GM19468 (cell line): ENCODE measurements around the gene SERGEF.

Experiments
- ATAC-seq: cut with Tn5 transposase; IDR thresholded peaks from one replicate; pipeline ENCODE4 v1.9.1; 2021; ENCODE audit warnings: mild to moderate bottlenecking, moderate library complexity, moderate number of reproducible peaks; ENCODE audit not compliant: unreplicated experiment; ENCODE audit errors: extremely low read depth

The SERGEF gene

GRCh38 chr11:17794981-17795380 lies 217.9 kb downstream of the SERGEF start:
- no peak for ATAC-seq

DNA sequence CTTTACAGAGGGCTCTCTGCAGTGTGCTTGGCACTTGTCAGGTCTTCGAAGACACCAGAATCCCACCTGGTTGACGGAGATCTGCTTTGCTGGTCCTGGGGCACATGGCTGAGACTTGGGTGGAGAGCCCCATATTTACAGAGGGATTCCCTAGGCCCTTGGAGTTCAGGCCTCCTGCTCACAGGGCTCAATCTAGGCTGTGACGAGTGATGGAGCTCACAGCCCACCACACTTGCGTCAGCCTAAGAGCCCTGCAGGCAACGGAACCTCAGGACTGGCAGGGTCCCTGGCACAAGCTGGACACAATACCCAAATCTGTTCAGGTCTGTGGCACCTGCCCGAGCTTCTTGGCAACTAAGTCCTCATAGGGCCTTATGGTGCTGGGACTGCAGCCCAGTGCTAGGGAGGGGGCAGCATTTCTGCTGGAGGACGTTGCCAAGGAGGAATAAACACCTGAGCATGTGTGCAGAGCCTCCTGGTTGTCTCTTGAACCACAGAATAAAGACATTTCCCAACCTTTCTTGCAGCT lies 219.1 kb downstream of the SERGEF start:
- ATAC-seq = no peak

- ATAC-seq = no peak
Measured at GRCh38 chr11:17792161-17792560, 220.7 kb downstream of the SERGEF start.

GRCh38 chr11:17791144-17791543 lies 221.7 kb downstream of the SERGEF start:
- ATAC-seq = no peak

GRCh38 chr11:17790453-17790852 lies 222.4 kb downstream of the SERGEF start:
- no peak for ATAC-seq

DNA sequence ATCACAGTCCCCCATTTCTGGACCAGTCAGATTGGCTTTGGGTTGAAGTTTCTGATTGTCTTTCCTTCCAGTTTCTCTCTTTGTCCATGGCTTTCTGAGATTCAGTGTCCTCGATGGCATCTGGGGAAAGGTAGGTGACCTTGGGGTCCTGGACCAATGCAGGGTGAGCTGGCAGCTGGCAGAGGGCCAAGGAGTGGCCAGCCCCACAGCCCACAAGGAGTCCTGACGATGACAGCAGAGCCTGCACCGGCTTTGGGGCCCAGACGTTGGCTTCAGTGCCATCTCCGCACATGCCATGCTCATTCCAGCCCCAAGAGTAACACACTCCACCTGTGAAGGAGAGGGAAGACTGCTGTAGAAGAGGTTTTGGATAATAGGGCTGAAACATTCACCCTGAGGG lies 224.8 kb downstream of the SERGEF start:
- no peak for ATAC-seq

- no peak for ATAC-seq
Measured at GRCh38 chr11:17786824-17787525, 225.9 kb downstream of the SERGEF start.

DNA sequence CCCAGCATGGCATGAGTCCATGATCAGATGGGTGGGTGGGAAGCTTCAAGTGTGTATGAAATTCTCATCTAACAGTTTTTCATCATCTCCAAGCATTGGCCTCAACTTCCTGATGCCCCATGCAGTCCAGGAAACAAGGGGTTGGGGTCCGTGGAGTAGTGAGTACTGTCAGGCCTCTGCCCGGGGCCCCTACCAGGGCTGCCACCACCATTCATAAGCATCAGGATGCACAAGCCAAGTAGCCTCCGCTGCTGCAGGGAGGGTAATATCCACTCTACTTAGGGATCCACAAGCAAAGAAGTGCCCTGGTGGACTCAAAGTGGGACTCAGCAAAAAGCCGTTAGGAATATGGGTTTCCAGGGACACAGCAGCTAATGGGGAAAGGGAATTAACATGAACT lies 229.0 kb downstream of the SERGEF start:
- no peak for ATAC-seq

GRCh38 chr11:17782603-17783337 lies 230.1 kb downstream of the SERGEF start:
- no peak for ATAC-seq

DNA sequence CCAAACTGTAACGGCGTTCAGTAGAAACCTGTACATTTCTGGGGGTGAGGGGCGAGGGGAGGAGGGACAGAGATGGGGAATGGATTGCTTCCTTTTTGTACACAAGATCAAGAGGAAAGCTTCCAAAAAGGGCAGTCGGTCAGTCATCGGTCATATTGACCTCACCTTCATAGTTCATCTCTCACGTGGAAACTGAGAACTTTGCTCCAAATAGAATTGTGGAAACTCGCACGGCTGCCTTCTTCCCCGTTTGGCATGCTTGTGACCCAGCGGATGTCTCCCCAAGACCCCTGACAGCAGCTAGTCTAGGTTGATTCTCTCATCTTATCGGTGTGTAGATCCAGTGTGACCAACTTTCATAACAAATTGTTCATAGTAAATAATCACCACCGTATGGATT lies 230.7 kb downstream of the SERGEF start:
- no peak for ATAC-seq

DNA sequence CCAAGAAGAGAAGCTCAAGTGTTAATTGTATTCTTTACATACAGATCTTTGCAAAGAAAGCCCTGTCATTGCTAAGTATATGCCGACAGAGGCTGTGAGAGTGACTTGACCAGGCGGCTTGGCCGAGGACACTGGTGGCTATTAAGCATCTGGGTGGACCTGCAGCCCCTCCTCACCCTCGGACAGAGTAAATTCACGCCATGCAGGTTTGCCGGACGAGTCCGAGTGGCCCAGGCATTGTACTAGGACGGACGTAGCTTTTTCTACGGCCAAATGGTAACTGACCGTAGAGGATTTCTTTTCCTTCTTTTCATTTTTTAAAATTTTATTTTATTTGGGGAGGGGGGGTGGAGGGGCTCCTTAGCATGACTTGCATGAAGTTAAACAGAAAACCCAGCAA lies 231.2 kb downstream of the SERGEF start:
- no peak for ATAC-seq

DNA sequence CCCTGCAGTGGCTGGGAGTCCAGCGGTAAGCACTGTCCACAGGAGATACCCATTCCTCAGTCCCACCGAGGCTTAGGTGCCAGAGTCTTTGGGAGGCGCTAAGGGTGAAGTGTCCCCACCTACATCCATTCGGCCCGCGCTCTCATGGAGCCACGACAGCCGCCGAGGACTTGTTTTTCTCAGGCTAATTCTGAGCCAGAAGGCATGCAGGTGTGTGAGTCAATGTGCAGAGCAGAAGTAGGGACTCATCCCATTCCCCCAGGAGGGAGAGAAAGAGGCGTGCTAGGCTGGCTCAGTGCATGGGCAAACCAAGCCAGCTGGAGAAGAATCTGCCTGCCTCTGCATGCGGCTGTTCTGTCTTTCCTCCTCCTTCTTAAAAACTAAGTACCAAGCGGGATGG lies 231.6 kb downstream of the SERGEF start:
- no peak for ATAC-seq

- no peak for ATAC-seq
Measured at GRCh38 chr11:17780668-17781067, 232.2 kb downstream of the SERGEF start.

DNA sequence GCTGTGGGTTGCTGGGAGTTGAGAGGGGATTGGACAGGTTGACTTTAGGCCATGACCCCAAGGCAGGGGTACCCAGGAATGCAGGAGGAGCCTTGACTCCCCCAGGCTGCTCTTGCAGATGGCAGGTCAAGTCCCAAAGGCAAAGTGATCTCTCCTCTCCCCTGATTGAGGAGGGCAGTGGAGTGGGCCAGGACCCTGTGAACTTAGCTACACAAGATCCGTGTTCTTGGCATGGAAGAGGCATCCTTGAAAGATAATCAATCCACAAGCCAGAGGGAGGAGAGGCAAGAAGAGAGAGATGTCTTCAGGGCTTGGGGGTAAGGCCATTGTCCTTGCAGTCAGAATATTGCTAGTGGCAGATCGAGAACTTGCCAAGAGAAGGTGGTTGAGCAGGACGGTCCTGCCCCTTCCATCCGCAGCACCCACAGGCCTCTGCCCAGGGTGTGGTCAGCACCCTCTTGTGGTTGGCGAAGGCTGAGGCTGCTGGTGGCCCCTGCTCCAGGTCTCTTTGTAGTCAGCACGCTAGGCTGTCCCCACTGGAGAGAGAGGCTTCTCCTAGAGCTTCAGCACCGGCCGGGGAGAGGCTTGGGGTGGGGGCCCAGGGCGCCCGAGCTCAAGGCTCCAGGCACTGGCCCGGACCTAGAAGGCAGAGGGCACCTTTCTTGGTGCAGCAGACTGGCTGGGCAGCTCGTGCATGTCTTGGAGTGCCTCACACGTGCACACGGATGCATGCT lies 232.8 kb downstream of the SERGEF start:
- ATAC-seq = no peak

DNA sequence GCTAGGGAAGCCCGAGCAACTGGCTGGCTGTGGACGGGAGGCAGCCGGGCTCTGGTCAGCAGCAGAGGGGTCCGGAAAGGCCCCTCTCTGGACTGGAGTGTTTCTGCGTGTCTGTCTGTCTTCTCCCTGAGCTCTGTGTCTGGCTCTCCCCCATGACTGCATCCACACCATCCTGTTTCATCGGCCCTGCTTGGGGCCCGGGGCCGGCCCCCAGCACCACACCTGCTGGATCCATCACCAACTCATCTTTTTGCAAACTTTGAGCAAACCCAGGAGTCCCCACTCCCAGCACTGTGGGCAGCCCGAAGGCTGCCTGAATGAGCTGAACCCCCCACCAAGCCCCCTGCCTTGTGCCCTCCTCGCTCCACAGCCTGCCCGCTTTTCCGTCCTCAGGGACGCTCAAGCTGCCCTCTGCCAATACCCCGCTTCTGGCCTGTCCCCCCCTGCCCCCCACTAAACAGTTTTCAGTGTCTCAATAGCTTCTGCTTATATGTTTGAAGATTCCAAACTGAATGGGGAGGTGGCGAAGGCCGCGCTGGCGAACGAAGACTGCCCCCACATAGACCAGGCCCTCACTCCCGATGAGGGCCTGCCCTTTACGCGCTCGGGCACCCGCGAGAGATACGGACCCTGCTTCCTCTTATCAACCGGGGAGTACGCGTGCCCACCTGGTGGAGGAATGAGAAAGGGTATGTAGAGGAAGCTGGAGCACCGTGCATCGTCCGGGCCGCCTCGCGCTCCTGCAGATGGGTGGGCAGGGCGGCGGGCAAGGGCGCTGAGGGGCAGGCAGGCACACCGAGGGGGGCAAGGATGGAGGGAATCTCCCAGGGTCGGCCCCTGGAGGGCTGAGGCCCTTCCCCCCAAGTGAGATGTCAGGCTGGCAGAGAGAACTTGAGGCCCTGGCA lies 233.6 kb downstream of the SERGEF start:
- ATAC-seq = no peak

- no peak for ATAC-seq
Measured at GRCh38 chr11:17778352-17778751, 234.5 kb downstream of the SERGEF start.

- no peak for ATAC-seq
Measured at GRCh38 chr11:17777738-17778091, 235.1 kb downstream of the SERGEF start.

GRCh38 chr11:17777086-17777737 lies 235.6 kb downstream of the SERGEF start:
- ATAC-seq = no peak

GRCh38 chr11:17776212-17776875 lies 236.5 kb downstream of the SERGEF start:
- no peak for ATAC-seq
